HUES64 (cell line): ENCODE measurements around the gene MPND.

ENCODE experiments used
- H3K27ac ChIP-seq: 2 replicates; pipeline ENCODE4 v1.7.0; 2013; ENCODE audit warnings: low read depth, low read length, inconsistent platforms
- H3K27me3 ChIP-seq: 2 replicates; pipeline ENCODE4 v1.6.1; 2013; ENCODE audit warnings: mild to moderate bottlenecking, low read length; ENCODE audit not compliant: insufficient read depth
- H3K36me3 ChIP-seq: 2 replicates; pipeline ENCODE4 v1.6.1; 2013; ENCODE audit warnings: mild to moderate bottlenecking, low read length; ENCODE audit not compliant: insufficient read depth
- H3K4me1 ChIP-seq: 2 replicates; pipeline ENCODE4 v1.6.1; 2013; ENCODE audit warnings: mild to moderate bottlenecking, low read length, moderate library complexity; ENCODE audit not compliant: insufficient read depth
- H3K4me3 ChIP-seq: 2 replicates; pipeline ENCODE4 v1.5.1; 2013; ENCODE audit warnings: mild to moderate bottlenecking, low read length, moderate library complexity
- H3K9ac ChIP-seq: 2 replicates; pipeline ENCODE4 v1.6.1; 2013; ENCODE audit warnings: mild to moderate bottlenecking, low read depth, low read length
- H3K9me3 ChIP-seq: 2 replicates; pipeline ENCODE4 v1.6.1; 2013; ENCODE audit warnings: low read depth, low read length; ENCODE audit not compliant: insufficient read depth
- WGBS: fragments of 150-250, 120-280 bp; methylation state at CpG from one replicate; pipeline ENCODE4 v1.1.7; 2013; ENCODE audit warnings: missing lambda C conversion rate; 5-methylcytosine and 5-hydroxymethylcytosine counted together

Gene MPND

DNA sequence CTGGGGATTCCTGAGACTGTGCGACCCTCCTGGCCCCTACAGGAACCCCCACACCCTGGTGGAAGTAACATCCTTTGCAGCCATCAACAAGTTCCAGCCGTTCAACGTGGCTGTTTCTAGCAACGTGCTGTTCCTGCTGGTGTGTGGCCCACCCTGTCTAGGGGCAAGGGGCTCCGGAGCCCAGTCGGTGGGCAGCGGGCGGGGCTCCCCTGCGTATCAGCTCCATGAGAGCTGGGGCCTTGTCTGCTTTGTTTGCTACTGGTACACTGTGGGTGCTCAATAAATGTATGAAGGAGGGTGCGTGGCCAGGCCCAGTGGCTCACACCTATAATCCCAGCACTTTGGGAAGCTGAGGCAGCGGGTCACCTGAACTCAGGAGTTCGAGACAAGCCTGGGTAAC is 10.9 kb downstream of the MPND start:
- Histone ChIP-seq H3K4me1 (no peaks in the 10 kb centered on the region), H3K36me3 (peaks cover 42% of the 10 kb centered on the region), H3K27me3 (no peaks in the 10 kb centered on the region), H3K9me3 (no peaks in the 10 kb centered on the region), H3K9ac (no peak overlapping the region), H3K4me3 (no peak overlapping the region), H3K27ac (no peak overlapping the region)
- WGBS = 94% methylated on average over 12 of the region's 12 CpGs

DNA sequence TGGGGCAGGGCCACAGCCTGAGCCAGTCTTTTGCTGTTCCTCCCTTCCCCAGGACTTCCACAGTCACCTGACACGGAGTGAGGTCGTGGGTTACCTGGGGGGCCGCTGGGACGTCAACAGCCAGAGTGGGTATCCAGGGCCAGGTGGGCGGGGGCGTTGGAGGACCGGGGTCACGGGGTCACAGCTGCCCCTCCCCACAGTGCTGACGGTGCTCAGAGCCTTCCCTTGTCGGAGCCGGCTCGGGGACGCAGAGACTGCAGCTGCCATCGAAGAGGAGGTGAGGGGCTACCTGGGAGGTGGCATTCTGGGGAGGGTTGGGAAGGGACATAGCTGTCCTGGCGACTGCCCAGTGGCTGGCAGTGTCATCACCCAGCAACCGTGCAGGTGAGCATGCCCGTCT is 11.5 kb downstream of the MPND start:
- H3K4me3 ChIP-seq = no peak overlapping the region
- H3K9ac ChIP-seq = no peak overlapping the region
- H3K27me3 ChIP-seq = no peaks in the 10 kb centered on the region
- 93% methylated on average over 17 of the region's 17 CpGs for WGBS
- no peak overlapping the region for H3K27ac ChIP-seq
- no peaks in the 10 kb centered on the region for H3K4me1 ChIP-seq
- H3K9me3 ChIP-seq = no peaks in the 10 kb centered on the region
- peaks cover 44% of the 10 kb centered on the region for H3K36me3 ChIP-seq

DNA sequence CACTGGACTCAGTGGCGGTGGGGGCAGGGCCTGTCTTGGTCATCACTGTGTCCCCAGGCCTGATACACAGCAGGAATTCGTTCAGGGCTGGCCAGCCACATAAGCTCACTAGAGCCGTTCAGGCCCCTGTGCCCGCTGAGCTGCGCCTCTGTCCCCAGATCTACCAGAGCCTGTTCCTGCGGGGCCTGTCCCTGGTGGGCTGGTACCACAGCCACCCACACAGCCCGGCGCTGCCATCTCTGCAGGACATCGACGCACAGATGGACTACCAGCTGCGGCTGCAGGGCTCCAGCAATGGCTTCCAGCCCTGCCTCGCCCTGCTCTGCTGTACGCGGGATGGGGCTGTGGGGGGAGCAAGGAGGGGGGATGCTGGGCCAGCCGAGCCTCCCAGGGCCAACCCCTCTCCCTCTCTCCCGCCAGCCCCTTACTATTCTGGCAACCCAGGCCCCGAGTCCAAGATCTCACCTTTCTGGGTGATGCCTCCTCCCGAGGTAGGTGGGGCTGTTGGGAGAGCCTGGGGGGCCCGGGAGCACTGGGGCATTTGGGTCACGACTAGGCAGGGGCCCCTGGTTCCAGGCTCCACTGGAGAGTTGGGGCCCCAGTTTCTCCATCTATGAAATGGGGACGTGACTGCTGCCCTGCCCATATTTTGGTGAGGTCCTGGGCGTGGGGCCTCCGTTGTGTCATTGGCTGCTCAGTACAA is 13.9 kb downstream of the MPND start:
- 95% methylated on average over 23 of the region's 23 CpGs for WGBS
- no peak overlapping the region for H3K27ac ChIP-seq
- no peak overlapping the region for H3K4me3 ChIP-seq
- H3K9ac ChIP-seq = no peak overlapping the region
- H3K27me3 ChIP-seq = no peaks in the 10 kb centered on the region
- peaks cover 49% of the 10 kb centered on the region for H3K36me3 ChIP-seq
- H3K4me1 ChIP-seq = no peaks in the 10 kb centered on the region
- H3K9me3 ChIP-seq = no peaks in the 10 kb centered on the region

DNA sequence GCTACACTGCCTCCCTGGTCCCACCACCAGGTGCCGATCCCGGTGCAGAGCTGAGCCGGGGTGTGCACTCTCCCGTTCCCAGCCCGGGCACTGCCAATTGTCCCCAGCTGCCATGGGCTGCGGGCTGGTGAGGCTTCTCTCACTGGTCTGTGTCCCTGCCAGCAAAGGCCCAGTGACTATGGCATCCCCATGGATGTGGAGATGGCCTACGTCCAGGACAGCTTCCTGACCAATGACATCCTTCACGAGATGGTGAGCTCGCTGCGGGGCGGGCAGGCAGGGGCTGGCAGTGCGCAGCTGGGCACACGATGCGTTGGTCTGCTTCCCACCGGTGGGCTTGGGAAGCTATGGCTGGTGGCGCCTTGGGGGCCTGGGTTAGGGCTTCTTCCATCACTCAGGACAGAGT is 14.6 kb downstream of the MPND start:
- Histone ChIP-seq H3K27me3 (no peaks in the 10 kb centered on the region), H3K4me1 (no peaks in the 10 kb centered on the region), H3K36me3 (peaks cover 51% of the 10 kb centered on the region), H3K27ac (no peak overlapping the region), H3K4me3 (no peak overlapping the region), H3K9me3 (no peaks in the 10 kb centered on the region), H3K9ac (no peak overlapping the region)
- WGBS = 94% methylated on average over 16 of the region's 16 CpGs

DNA sequence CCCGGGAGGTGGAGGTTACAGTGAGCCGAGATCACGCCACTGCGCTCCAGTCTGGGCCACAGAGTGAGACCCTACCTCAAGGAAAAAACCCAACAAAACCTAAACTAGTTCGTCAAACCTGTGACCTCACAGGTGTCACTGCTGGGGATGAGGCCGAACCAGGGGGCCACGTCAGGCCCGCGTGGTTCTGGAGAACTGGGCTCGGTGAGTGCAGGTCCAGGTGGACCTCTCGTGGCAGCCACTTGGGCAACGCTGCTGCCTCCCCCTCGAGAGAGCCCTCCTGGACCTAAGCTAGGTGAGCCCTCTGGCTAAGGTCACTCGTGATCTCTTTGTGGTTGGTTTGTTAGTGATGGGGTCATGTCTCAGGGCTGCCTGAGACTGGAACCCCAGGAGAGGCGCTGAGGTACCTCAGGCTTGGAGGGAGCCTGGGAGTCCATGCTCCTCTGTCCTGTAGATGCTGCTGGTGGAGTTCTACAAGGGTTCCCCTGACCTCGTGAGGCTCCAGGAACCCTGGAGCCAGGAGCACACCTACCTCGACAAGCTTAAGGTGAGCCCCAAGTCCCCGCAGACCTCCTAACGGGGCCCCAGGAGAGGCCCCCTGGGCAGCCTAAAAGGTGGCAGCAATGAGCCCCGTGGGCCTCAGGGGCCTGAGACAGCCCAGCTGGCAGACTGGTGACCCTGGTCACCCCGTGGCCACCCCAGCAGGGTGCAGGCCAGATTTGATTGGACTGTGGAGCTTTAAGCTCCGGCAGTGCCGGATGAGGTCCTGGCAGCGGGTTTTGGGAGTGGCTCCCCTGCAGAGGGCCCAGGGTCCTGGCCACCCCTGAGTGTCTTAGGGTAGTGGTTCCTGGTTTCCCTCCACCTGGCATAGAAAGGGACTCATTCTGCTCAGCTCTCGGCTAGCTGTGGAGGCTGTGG is 15.6 kb downstream of the MPND start:
- H3K9ac ChIP-seq = no peak overlapping the region
- no peak overlapping the region for H3K4me3 ChIP-seq
- no peak overlapping the region for H3K27ac ChIP-seq
- H3K9me3 ChIP-seq = no peaks in the 10 kb centered on the region
- H3K4me1 ChIP-seq = no peaks in the 10 kb centered on the region
- H3K27me3 ChIP-seq = no peaks in the 10 kb centered on the region
- WGBS = 94% methylated on average over 25 of the region's 25 CpGs
- peaks cover 53% of the 10 kb centered on the region for H3K36me3 ChIP-seq

DNA sequence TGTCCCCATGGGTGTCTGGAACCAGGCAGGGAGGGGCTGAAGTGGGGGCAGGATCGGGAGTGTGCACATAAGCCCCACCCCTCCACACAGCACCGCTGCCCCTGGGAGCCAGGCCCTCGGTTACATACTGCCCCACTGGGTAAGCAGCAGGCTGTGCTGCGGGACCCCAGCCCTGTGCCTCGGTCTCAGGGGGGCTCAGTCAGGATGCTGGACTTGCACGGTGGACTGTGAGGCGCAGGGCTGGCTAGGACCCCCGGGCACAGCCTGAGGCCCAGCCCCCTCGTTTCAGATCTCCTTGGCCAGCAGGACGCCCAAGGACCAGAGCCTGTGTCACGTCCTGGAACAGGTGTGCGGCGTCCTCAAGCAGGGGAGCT is 16.3 kb downstream of the MPND start:
- Histone ChIP-seq H3K4me1 (no peaks in the 10 kb centered on the region), H3K27ac (no peak overlapping the region), H3K4me3 (no peak overlapping the region), H3K9ac (no peak overlapping the region), H3K36me3 (peaks cover 51% of the 10 kb centered on the region), H3K27me3 (no peaks in the 10 kb centered on the region), H3K9me3 (no peaks in the 10 kb centered on the region)
- WGBS = 91% methylated on average over 13 of the region's 13 CpGs

DNA sequence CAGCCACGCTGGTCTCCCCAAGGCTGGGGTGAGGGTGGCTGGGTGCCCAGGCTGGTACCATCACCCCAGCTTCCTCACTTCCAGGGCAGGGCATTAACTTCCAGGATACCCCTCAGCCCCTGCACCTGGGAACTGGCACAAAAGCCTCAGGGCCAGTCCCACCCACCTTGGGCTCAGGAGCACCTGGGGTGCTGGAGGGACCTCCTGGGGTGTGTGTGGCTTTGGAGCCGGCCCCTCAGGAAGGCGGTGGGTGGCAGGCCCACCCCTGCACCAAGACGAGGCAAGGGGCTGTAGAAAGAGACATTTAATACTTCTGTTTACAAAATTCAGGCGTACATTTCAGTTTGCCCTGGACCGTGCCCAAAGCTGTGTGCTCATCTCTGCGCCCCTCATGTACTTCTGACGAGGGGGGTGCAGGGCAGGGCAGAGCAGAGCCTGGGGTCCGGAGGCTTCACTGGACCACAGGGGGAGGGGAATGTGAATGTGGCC is 16.8 kb downstream of the MPND start:
- Histone ChIP-seq H3K9ac (no peak overlapping the region; the same call in 1 of the 2 replicates), H3K9me3 (no peaks in the 10 kb centered on the region), H3K27ac (no peak overlapping the region), H3K4me3 (no peak overlapping the region), H3K4me1 (no peaks in the 10 kb centered on the region), H3K27me3 (no peaks in the 10 kb centered on the region), H3K36me3 (peaks cover 51% of the 10 kb centered on the region)
- WGBS = 92% methylated on average over 9 of the region's 9 CpGs

DNA sequence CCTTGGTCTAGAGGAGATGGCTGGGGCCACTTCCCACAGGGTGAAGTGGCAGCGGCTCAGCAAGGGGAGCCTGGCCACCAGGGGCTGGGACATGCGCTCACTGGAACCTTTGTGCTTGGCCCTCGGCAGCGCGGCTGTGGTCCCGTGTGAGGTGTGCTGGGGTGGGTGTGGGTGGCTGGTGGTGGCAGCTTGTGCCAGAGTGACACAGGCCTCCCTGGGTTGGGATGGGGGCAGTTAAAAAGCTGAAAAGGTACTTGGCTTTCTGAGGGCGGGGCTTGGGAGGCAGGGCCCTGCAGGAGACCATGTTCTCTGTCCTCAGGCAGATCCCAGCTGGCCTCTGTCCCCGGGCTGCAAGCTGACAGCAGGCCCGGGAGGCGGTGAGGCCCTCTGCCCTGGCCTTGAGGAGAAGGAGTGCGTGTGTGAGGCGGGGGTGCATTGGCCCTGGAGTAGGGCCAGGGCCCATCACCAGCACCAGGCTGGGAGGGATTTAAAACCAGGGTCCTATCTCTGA is 17.3 kb downstream of the MPND start:
- Histone ChIP-seq H3K27me3 (no peaks in the 10 kb centered on the region), H3K9me3 (no peaks in the 10 kb centered on the region), H3K9ac (no peak overlapping the region; the same call in 1 of the 2 replicates), H3K36me3 (peaks cover 55% of the 10 kb centered on the region), H3K4me3 (no peak overlapping the region), H3K4me1 (no peaks in the 10 kb centered on the region), H3K27ac (peak overlapping the region; percentile 56; the same call in 1 of the 2 replicates)
- WGBS = 80% methylated on average over 12 of the region's 12 CpGs

DNA sequence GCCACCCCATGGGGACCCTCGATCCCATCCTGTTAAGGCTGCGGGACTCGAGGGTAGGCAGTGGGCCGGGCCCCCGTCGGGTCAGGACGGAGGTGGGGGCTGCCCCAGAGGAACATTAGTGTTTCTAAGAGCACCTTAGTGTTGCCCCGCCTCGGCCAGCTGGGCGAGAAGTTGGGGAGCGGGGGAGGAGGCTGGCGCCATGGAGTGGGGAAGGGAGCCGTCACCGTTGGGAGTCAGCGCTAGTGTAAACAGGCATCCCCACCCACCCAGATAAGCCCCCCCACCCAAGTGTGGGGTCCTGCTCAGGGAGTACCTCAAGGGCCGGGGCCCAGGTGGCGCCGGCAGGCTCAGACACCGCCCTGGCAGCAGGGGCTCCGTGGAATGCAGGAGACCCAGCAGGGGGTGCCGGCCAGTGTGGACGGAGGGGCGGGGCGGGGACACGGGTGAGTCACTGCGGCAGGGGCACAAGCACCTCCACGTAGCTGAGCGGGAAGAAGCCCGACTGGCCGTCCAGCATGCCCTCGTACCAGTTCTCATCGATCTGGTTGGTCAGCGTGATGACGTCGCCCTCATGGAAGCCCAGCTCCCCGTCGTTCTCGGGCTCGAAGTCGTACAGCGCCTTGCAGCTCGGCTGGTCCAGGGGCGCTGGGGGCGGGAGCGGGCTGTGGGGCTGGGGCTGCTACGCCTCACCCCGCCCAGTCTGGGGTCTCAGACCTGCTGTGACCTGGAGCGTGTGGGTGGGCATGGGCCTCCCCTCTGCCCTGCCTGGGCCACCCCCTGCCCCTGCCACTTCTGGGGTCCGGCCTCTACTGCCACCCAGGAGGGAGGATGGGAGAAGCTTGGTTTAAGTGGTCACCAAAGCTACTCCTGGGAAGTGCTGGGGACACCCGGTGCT is 18.0 kb downstream of the MPND start:
- peak overlapping the region; percentile 56; the same call in 1 of the 2 replicates for H3K27ac ChIP-seq
- H3K9ac ChIP-seq = no peak overlapping the region
- peaks cover 55% of the 10 kb centered on the region for H3K36me3 ChIP-seq
- H3K9me3 ChIP-seq = no peaks in the 10 kb centered on the region
- 85% methylated on average over 47 of the region's 50 CpGs for WGBS
- no peaks in the 10 kb centered on the region for H3K27me3 ChIP-seq
- no peaks in the 10 kb centered on the region for H3K4me1 ChIP-seq
- no peak overlapping the region for H3K4me3 ChIP-seq

DNA sequence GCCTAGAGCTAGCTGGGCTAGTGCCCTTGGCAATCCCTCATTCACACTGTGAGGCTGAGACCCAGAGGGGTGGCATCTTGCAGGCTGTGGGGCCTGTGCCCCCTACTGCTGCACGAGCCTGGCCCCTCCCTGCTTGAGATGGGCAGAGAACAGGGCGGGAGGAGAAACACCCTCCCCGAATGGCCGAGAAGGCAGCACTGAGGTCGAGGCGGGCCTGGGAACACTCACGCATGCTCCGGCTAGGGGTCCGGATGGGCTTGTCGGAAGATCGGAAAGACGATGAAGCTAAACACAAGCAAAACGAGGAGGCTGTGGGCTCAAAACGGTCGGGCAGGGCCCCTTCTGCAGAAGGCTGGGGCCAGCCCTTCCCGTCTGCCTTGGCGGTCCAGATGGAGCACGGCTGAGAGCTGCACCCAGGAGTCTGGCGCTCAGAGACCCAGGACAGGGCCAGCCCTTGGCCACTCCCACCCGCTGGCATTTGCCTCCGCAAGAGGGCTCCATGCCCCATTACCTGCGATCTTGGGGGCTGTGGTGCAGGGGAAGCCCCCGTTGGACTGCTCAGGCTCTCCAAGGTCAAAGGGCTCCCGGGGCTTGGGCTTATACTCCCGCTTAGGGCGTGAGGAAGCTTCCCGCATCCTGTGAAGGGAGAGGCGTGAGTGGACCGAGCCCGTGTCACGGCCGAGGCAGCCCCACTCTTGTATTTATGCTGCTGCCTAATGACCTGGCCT is 18.9 kb downstream of the MPND start:
- peak overlapping the region; percentile 37; the same call in 1 of the 2 replicates for H3K27ac ChIP-seq
- peaks cover 52% of the 10 kb centered on the region for H3K36me3 ChIP-seq
- H3K4me3 ChIP-seq = no peak overlapping the region
- no peaks in the 10 kb centered on the region for H3K9me3 ChIP-seq
- no peak overlapping the region for H3K9ac ChIP-seq
- 93% methylated on average over 32 of the region's 32 CpGs for WGBS
- no peaks in the 10 kb centered on the region for H3K4me1 ChIP-seq
- no peaks in the 10 kb centered on the region for H3K27me3 ChIP-seq
